Astrocyte of the hippocampus (primary cell): Measurements from ENCODE around the gene ARAP1.
A peak's percentile ranks its signal among the peaks of the same experiment; 100 is the strongest.

Source experiments
- DNase-seq: peaks from one replicate; pipeline ENCODE4 v3.0.0; 2011; ENCODE audit warnings: low read depth, low spot score

Gene ARAP1

GRCh38 chr11:72743321-72744221, 8.6 kb downstream of the ARAP1 start:
- no peak for DNase-seq

- no peak for DNase-seq
Measured at GRCh38 chr11:72742513-72743320, 9.5 kb downstream of the ARAP1 start.

DNA sequence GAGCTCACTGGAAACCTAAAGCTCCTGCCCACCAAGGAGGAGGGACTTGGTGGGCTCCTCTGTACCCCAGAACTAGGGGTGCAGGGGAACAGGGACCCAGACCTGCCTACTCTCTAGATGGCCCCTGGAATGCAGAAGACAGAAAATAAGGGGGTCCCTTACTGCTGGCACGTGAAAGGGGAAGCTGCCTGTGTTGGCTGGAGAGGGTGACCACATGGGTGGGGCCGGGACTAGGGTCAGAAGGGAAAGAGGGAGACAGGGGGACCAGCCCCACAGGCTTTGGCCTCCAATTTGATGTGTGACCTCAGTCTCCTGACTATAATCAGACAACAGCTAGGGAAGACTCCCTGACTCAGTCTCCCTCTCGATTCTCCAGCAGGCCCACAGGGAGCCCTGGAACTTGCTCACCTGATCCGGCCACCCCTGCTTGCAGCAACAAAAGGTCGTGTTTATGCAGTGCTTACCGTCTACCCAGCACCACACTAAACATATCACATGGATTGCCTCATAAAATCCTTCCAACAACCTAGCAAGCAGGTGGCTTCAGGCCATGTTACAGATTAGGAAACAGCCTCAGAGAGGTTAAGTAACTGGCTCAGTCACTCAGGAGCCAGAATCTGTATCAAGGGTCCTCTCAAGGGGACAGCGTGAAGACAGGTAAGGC, 10.2 kb downstream of the ARAP1 start:
- no peak for DNase-seq

DNA sequence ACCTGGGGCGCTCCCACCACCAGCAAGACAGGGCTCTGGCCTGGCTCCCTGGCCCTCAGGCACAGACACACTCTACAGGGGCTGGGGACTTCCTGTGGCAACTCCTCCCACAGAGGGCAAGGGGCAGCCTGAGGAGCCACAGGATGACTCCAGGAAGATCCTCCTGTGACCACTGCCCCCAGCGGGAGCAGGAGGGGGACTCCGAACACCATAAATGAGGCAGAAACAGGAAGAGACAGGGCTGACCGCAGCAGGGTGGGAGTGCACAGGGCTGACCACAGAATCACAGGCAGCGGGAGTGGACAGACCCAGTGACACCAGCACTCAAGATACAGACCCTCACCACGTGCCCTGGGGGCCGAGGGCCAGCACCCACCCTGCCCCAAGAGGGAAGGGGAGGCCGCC, 10.8 kb downstream of the ARAP1 start:
- DNase-seq, result no peak

DNA sequence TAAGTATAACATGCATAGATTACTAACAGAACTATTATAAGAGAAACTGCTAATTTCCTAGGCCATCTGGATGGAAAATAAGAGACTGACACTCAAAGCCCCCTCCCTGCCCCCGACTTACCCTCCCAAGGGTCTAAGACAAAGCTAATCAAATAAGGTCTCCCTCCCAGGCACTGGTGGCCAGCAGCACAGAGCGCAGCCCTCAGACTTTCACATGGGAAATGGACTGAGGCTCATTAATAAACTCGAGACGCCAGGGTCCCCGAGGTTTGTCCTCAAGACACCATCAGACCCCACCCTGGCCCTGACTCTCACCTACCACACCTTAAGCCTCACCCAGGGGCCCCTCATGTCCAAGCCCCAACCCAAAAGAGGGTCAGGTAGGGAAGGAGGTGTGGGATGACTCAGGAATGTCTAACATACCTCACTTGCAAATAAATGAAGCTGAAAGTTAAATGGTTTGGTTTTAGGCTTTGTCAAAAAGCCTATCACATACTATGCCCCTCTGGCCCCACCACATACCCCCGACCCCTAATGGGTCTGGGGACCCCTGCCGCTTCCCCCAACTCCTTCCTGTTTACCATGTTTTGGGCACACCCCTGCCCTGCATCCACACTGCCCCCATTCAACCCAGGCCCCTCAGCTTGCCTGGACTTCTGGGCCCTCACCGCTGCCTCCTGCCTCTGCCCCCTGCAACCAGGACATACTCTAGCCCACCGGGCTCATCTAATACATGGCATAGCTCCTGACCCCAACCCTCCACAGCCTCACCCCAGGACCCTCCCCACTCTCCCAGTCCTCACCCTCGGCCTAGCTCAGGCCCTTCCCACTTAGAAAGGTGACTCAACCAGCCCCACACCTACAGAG, 11.4 kb downstream of the ARAP1 start:
- no peak for DNase-seq

- no peak for DNase-seq
Measured at GRCh38 chr11:72740060-72740424, 12.2 kb downstream of the ARAP1 start.

DNA sequence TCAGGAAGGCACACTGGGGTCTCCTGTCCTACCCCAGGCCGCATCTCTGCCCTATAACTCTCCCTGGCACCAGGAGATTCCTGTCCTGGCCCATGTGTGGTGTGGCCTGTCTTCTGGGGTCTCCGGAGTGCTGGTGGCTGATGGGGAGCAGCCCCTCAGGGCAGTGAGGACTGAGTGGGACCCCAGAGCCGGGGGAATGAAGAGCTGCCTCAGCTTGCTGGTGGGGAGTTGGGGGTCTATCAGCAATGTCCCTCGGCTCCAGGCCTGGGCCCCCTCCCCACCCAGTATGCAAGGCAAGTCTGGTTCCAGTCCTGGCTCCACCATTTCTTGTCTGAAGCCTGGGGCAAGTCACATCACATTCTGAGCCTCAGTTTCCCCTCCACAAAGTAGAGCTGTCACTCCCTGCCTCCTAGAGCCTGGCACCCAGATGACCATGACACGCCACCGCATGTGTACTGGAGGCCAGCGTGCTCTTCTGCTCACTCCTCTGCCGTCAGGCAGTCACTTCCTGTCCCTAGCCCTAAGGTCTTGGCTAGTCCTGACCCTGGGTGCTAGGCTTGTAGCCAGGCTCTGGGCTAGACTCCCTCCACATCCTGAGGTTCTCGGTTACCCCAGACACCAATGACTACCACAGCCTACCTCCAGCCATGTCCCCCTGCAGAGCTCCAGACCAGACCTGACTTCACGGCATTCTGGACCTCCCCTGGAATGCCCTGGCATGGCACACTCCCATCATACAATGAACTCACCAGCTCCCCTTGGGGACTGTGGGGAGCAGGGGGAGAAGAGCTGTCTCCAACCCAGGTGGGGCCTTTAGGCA, 12.8 kb downstream of the ARAP1 start:
- no peak for DNase-seq

DNA sequence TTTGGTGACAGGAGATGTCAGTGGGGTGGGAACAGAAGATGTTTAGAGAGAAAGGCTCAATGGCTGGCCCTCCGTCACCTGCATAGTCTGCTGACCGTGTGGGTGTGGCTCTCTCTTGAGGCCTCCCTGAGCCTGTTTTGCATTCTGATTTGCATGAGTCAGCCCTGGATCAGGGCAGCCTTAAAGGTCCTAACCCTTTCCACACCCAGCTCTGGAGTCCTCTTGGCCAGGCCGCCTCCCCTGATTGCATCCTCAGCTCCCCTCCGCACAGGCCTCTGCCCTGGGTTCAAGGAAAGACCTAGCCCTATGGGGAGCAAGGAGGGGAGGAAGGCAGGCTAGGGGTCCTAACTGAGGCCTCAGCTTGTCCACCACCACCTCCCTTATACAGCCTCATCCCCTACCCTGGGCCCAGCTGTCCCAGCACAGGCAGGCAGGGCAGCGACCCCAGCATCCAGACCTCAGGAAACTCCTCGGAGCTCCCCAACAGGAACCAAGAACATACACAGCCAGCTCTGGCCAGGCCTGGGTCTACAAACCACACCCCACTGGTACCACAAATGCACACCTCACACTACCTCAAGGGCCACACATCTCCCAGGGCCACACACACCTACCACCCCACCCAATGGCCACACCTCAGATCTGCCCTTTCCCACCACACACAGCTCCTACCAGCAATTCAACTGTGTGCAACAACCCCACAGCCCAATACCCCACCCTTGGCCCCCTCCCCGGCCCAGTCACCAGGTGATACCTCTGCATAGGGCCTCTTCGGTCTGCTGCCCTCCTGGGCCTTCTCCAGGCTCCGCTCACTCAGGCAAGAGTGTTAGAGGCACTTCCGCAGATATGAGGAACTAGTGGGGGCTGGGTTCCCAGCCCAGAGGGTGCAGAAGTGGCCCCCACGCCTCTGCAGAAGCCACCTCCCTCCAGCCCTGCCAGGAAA, 13.7 kb downstream of the ARAP1 start:
- no peak for DNase-seq

DNA sequence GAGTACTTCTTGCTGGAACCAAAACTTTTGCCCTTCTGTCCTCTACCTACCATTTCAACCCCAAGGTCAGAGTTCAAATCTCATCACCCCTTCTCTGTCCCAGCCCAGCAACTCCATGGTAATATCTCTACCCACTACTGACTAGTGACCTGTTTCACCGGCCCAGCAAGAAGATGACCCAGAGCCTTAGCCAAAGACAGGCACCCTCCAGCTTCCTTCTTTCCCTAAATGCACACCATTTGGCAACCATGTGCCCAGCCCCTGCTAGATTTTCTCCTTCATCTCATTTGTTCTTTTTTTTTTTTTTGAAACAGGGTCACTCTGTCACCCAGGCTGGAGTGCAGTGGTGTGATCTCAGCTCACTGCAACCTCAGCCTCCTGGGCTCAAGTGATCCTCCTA, 14.9 kb downstream of the ARAP1 start:
- DNase-seq, result no peak

GRCh38 chr11:72736452-72737069, 15.6 kb downstream of the ARAP1 start:
- peak; percentile 31 for DNase-seq

GRCh38 chr11:72735495-72736027, 16.6 kb downstream of the ARAP1 start:
- peak; percentile 22 for DNase-seq

GRCh38 chr11:72732329-72732728, 19.9 kb downstream of the ARAP1 start:
- DNase-seq, result no peak

GRCh38 chr11:72730737-72731136, 21.5 kb downstream of the ARAP1 start:
- no peak for DNase-seq

DNA sequence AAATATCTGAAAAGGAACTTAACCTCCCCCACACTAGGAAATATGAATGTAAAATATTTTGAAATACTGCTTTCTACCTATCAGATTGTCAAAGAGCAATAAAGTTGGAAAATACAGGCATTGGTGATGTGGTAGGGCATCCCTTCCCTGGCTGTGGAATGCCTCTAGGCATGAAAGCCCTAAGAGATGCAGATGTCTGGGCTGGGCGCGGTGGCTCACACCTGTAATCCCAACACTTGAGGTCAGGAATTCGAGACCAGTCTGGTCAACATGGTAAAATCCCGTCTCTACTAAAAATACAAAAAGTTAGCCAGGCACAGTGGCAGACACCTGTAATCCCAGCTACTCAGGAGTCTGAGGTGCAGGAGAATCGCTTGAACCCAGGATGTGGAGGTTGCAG, 22.0 kb downstream of the ARAP1 start:
- DNase-seq, result no peak

DNA sequence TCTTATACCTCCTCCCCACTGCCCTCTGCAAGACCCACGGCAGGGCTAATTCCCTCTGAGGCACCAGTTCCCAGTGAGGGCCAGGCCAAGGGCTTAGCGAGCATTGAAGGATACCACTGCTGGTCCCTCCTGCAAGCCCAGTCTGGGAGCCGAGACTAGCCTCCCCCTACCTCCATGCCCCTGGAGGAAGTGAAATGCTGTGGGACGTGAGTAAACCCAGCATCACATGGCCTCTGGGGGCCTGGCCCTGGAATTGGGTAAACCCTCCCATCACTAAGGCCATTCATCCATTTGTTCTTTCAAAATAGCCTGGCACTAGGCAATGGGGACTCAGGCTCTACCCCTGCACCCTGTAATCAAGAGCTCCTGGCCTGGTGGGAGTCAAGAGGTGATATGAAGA, 24.7 kb downstream of the ARAP1 start:
- DNase-seq, result no peak

- DNase-seq, result no peak
Measured at GRCh38 chr11:72726266-72727220, 25.7 kb downstream of the ARAP1 start.

DNA sequence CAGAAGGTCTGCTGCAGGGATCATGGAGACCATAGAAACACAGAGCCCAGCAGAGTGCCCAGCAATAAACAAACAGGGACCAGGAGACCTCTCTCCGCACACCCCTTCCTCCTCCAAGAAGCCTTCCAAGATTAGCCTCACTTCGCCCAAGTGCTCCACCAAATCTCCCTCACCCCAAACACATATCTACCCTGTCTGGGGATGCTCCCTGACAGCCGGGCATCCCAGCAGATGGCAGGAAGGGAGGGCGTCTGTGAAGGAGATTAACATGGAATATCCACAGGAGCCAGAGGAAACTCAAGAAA, 26.5 kb downstream of the ARAP1 start:
- no peak for DNase-seq
